ENCODE data around the gene JAK2. TPM values are rescaled to one million over a fixed set of nuclear protein-coding genes. Genes with fewer than 3 reads are reported as not detected.

Gene JAK2
- total and polyA plus RNA-seq, 9 of the 15 experiments (the other 6 are each of a cell fraction or from before 2014, with no cell fraction given): 4.7 to 23.4 (median 15.3) TPM

- Histone ChIP-seq H3K4me2 (ENCODE audit: insufficient read depth, low read length) (no peak overlapping the region), H4K20me1 (replicated peaks; ENCODE audit: control insufficient read depth, insufficient read depth, low read length) (no peaks in the 10 kb centered on the region), H3K9ac (ENCODE audit: insufficient read depth in 1 of 2, low read depth in 2 of 2, low read length in 2 of 2) (no peak overlapping the region), H3K4me3 (no peak overlapping the region), H3K9me1 (ENCODE audit: control insufficient read depth, insufficient read depth, low read length) (no peaks in the 10 kb centered on the region), H3K4me1 (replicated peaks in 1 of 2; ENCODE audit: control insufficient read depth in 2 of 2, insufficient read depth in 2 of 2, low read length in 2 of 2) (no peaks in the 10 kb centered on the region), H3K79me2 (ENCODE audit: control insufficient read depth, insufficient read depth, low read length) (no peaks in the 10 kb centered on the region), H3K27me3 (ENCODE audit: control insufficient read depth in 2 of 2, insufficient read depth in 2 of 2, low read length in 2 of 2) (no peaks in the 10 kb centered on the region), H2AFZ (ENCODE audit: low read depth, low read length) (no peak overlapping the region), H3K27ac (ENCODE audit: extremely low read depth, low read depth, low read length) (no peak overlapping the region), H3K9me3 (replicated peaks; ENCODE audit: control insufficient read depth, insufficient read depth, low read depth, low read length) (peaks cover 2% of the 10 kb centered on the region; the same call in 1 of the 2 replicates), H3K36me3 (ENCODE audit: control insufficient read depth, insufficient read depth, low read length) (no peaks in the 10 kb centered on the region)
- BruUV-seq (replicated peaks): no TSS peak
- no peak for DNase-seq (ENCODE audit: extremely low read depth in 1 of 4, low spot score in 3 of 4)
- ChIA-PET POLR2A (no interaction called here), CTCF (ENCODE audit: low intra/inter-chr PET ratio) (no interaction called here)
- intact Hi-C loops (cut with micrococcal nuclease): no loop called here
- 100% methylated on average over 3 of the region's 3 CpGs for WGBS (ENCODE audit: insufficient coverage, low coverage, missing lambda C conversion rate)
- TF ChIP-seq RBM14 (IDR thresholded peaks at IDR 0.05; ENCODE audit: borderline replicate concordance, insufficient read depth, low read depth, low read length) (no peak), ZFP91 (CRISPR knock-in tag; IDR thresholded peaks at IDR 0.05) (no peak), ARNT (IDR thresholded peaks at IDR 0.05) (no peak), CC2D1A (IDR thresholded peaks at IDR 0.05) (no peak), ZNF696 (CRISPR knock-in tag; conservative IDR thresholded peaks at IDR 0.05) (no peak), CTCFL (IDR thresholded peaks at IDR 0.05; ENCODE audit: borderline replicate concordance, insufficient read depth, low read depth, low read length, poor library complexity, severe bottlenecking) (no peak), CBX2 (IDR thresholded peaks at IDR 0.05; ENCODE audit: insufficient read depth, low read length, poor library complexity, severe bottlenecking) (no peak), THRA (IDR thresholded peaks at IDR 0.05) (no peak), USF1 (CRISPR knock-in tag; IDR thresholded peaks at IDR 0.05) (no peak), NCOR1 (IDR thresholded peaks at IDR 0.05) (no peak), TOE1 (IDR thresholded peaks at IDR 0.05; ENCODE audit: borderline replicate concordance) (no peak), TOE1 (CRISPR knock-in tag; IDR thresholded peaks at IDR 0.05; ENCODE audit: borderline replicate concordance, low read depth) (no peak), SNAPC5 (CRISPR knock-in tag; IDR thresholded peaks at IDR 0.05) (no peak), TARDBP (IDR thresholded peaks at IDR 0.05) (no peak)
- no peak for FAIRE-seq
- ATAC-seq: no peak
- in situ Hi-C loops (cut with MboI): no loop called here
Measured at GRCh38 chr9:5099466-5099865, 114.4 kb downstream of the JAK2 start.
